Fibroblast of skin of left quadriceps (primary cell): ENCODE results near the gene SDK2.
A peak's percentile ranks its signal among the peaks of the same experiment; 100 is the strongest.
"Not testable (repeated sequence)": the region's sequence is repeated elsewhere in the genome, so short reads cannot be mapped to it uniquely, and the experiment has no call there.

Experiments
- DNase-seq, 2 experiments: peaks; one replicate each; pipeline ENCODE4 v3.0.0-alpha.2; 2013; ENCODE audit warnings: low read depth in 2 of 2

The SDK2 gene

DNA sequence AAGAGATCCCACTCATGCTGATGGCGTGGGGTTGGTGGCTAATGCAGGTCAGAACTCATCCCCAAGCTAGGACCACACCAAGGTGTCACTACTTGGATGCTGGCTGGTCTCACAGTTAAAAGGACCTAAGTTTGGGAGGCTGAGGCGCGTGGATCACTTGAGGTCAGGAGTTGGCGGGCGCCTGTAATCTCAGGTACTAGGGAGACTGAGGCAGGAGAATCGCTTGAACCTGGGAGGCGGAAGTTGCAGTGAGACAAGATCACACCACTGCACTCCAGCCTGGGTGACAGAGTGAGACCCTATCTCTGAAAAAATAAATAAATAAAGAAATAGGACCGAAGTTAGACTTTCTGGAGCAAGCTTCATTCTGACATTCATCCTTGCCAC lies 325.8 kb downstream of the SDK2 start:
- no peak for DNase-seq

DNA sequence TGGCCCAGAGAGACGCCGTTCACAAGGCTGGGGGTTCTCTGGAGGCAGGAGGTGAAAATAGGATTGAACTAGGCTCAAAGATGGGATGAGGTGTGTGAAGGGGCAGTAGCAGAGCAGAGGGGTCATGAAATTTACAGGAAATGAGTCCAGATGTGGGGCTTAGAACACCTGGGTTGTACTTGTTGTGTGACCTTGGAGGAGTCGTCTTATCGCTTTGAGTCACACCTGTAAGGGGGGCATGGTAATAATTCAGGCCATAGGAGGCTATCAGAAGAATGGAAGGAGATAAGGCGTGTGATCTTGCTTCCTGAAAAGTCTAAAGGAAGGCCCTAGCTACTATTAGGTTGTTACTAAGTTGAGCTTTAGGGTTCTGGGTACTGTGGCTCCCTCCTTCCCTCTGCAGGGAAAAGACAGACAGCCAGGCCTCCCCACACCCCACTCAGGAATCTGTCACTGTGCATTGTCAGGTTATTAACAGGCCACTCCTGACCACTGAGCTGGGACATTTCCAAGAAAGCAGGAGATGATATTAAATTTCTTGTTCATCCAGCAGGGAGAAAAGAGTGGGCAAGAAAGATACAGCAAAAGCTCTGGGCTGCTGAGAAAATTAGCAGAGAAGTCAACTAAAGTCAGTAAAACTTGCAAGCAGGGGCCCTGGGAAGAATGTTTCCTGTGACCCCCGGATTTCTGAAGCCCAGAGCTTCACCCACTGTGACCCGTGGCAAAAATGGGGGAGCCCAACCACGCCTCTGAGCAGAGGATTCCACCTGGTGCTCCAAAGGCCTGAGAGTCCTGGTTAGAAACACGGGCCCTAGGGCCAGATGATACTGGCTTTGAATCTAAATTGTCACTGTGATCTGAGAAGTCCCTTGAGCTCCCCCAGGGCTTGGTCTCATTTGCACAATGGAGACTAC lies 326.5 kb downstream of the SDK2 start:
- DNase-seq = no peak

DNA sequence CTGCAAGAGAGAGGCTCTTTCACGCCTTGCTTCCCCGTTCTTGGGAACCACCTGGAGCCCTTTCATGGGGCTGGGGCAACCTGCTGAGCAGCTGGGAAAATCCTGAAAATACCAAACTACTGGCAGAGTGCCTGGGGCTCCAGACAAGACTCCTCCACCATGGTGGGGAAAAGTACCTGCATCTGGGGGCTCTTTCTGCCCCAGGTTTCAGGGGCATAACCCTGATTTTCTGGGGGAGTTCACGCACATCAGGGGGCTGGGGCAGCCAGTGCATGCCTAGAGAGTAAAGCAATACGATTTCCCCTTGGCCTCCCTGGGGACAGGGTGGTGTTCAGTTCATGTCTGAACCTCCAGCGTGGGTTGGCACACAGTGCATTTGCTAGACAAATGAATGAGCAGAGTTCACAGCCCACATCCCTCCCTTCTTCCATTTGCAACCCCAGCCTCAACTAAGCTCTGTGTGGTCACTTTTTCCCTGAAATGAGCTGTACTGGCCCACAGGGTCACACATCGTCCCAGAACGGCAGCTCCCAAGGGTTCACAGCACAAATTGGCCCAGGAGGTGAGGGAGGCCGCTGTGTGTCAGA lies 327.2 kb downstream of the SDK2 start:
- DNase-seq = no peak

DNA sequence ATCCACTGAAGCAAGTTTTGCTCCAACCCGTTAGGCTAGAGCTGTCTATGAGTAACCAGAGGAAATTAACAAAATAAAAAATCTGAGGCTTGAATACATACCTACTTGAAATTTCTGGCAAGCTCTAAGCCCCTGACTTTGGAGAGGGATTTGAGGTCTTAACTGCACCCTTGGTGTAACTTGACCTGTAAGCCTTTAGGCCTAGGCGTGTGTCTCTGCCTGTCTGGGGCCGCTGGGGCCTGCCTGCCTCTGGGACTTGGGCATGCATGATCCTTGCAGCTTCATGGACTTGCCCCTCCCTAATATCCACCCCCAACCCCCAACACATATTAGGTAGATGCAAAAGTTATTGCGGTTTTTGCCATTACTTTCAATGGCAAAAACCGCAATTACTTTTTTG lies 328.8 kb downstream of the SDK2 start:
- DNase-seq = no peak

DNA sequence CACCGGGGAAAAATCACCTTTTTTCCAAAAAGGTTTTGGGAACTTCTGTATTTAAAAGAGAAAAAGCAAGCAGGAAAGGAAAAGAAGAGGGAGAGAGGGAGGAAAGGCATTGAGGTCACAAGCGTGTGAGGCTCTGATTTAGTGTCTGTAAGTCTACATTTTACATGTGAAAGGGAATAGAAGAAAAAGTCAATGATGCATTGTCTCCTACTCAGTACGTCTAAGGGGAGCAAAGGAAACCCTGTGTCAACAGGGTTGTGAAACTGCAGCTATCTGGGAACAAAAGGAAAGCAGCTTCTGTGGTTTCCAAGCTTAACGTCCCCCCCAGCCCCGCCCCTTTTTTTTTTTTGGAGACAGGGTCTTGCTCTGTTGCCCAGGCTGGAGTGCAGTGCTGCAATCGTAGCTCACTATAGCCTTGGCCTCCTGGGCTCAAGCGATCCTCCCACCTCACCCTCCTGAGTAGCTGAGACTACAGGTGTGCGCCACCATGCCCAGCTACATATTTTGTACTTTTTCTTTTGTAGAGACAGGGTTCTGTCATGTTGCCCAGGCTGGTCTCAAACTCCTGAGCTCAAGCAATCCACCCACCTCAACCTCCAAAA lies 330.6 kb downstream of the SDK2 start:
- no peak for DNase-seq

DNA sequence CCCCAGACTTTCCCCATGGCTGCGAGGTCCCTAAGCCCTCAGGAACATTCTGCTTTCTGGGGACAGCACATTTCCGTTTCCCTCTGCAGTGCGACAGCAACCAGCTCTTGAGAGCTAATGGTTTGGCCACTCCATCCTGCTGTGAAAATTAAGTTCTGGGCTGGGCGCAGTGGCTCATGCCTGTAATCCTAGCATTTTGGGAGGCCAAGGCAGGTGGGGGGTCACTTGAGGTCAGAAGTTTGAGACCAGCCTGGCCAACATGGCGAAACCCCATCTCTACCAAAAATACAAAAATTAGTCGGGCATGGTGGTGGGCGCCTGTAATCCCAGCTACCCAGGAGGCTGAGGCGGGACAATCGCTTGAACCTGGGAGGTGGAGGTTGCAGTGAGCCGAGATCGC lies 331.4 kb downstream of the SDK2 start:
- not testable (repeated sequence) for DNase-seq

DNA sequence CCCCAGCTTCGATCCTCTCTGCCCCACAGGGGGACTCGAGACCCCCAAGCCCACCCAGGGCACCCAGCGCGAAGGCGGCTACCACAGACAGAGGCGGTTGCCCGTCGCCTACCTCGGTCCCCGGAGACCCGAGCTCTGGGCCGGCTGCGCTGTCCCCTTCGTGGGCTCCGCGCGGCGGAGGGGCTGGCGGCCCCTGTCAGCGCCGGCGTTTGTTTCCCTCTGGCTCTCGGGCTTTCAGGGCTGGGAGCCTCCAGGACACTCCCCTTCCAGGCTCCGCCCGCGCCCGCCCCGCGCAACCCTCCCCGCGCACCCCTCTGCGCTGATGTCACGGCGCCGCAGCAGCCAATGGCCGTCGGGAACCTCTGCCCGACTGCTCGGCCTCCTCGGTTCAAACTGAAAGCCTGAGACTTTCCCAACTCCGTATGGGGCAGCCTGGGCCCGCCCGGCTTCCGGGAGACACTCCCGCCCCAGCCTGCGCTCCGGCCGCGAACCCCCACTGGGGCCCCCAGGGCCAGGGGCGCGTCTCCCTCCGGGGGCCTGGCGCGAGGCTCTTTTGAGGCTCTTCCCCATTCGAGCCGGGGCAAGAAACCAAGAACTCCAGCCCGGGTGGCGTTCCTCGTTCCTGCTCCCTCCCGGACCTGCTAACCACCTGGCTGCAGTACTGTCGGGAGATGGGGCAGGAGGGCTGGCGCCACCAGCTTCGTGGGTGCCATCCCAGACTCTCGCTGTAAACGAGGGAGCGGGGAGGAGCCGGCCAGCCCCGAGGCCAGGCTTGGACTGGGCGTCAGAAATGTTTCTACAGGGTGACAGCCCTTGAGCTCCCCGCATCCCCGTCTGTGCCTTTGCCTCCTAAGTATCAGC lies 332.2 kb downstream of the SDK2 start, which contains the start of gene CDC42EP4:
CDC42EP4 (minus strand) TSS at position 221 of the 861 bp plus-strand sequence. CDS start 25,501 bp downstream, outside the sequence.
- DNase-seq = peak; percentile 85 to 86

DNA sequence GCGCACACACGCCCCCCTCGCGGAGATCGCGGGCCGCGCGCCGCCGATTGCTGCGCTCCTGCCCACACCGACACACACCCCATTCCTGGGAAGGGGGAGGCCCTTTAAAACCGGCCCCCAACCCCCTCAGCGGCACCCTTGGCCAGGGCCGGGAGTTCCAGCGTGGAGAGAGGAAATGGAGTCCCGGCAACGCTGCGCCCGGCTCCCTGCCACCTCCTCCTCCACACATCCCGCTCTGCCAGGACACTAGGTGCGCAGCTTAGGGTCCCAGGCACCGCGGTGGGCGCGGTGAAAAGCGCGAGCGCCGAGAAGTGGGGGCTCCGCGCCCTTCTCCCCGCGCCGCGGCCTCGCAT lies 332.8 kb downstream of the SDK2 start:
- no peak for DNase-seq

DNA sequence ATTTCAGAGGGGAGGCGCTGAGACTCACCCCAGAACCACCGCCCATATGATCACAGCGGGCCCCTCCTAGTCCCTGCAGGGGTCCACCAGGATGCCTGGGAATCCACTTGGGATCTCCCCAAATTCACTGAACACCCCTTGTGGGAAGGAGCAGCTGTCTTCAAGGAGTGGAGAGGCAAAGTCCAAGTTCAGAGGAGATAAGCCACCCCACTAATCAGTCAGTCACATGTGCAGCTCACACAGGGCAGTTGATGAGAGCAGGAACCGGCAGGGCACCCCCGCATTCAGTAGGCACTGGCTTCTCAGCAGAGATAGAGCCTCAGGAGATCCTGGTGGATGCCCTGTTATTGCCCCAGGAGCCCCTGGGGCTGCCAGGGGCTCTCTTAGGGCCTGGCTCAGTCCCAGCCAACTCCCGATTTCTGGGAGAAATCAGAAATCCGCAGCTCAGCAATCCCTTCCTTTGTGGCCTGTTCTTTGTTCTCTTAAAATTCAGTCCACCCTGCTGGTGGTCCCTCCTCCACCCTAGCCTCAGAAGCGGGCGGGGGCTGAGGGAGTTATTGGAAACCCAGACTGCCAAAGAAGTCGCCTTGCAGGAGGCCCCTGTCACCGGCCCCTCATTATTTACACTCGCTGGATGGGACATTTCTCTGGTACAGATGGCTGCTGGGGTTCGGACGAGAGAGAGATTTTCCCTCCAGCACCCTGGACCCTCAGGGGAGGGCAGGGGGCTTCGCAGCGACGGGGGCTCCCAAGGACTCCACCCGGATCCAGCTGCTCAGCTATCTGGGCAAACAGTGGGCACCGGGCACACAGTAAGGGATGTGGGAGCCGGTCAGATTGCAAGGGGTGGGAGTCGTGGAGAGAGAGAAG lies 334.3 kb downstream of the SDK2 start:
- DNase-seq = no peak

DNA sequence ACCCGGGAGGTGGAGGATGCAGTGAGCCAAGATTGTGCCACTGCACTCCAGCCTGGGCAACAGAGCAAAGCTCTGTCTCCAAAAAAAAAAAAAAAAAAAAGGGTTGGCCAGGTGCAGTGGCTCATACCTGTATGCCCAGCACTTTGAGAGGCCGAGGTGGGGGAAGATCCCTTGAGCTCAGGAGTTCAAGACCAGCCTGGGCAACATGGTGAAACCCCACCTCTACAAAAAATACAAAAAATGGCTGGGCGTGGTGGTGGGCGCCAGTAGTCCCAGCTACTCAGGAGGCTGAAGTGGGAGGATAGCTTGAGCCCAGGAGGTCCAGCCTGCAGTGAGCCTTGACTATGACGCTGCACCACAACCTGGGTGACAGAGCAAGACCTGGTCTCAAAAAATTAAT lies 335.3 kb downstream of the SDK2 start:
- DNase-seq = not testable (repeated sequence)

DNA sequence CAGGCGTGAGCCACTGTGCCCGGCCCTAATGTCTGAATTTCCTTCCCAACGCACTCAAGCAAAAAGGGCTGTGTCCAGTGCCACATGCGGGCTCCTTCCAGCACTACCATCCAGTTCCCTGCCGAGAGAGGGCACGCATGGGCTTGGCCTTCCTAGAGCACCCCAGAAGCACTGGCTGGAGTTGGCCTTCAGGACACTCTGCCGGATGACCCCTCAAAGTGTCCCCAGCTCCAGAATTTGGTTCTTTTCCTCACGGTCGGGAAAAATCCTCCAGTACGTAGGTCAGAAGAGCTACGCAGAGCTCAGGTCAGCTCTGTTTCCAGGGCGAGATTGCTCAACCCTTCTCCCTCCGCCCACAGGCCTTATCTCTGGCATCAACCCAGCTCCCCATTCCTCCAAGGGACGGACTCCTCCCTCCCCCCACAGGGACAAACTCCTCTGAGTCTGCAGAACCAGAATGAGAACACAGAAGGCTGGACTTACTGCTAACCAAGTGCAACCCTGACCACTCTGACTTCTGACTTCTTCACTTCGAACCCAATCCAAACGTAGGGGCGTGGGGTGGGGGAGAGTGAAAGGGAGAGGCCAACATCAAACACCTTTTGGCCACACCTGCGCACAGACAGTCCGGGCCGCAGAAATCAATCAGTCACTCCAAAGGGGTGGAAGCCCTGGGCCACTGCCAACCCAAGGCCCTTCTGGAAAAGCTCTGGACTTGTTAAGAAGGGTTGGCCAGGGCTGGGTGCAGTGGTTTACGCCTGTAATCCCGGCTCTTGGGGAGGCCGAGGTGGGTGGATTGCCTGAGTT lies 336.0 kb downstream of the SDK2 start:
- no peak for DNase-seq

DNA sequence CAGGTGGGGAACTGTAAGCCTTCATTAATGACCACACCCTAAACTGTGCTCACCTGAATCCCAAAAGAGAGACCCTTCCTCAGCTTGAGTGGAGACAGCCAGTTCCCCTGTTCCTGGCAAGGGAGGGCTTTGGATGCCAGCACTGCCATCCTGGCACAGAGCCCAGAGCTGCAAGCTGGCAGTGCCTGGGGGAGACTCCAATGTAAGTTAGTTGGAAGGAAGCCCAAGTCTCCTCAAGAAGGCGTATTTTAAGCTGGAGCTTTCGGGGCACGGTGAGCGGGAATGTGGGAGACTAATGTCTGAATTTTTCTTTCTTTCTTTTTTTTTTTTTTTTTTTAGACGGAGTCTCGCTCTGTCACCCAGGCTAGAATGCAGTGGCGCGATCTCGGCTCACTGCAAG lies 337.1 kb downstream of the SDK2 start:
- DNase-seq = no peak

DNA sequence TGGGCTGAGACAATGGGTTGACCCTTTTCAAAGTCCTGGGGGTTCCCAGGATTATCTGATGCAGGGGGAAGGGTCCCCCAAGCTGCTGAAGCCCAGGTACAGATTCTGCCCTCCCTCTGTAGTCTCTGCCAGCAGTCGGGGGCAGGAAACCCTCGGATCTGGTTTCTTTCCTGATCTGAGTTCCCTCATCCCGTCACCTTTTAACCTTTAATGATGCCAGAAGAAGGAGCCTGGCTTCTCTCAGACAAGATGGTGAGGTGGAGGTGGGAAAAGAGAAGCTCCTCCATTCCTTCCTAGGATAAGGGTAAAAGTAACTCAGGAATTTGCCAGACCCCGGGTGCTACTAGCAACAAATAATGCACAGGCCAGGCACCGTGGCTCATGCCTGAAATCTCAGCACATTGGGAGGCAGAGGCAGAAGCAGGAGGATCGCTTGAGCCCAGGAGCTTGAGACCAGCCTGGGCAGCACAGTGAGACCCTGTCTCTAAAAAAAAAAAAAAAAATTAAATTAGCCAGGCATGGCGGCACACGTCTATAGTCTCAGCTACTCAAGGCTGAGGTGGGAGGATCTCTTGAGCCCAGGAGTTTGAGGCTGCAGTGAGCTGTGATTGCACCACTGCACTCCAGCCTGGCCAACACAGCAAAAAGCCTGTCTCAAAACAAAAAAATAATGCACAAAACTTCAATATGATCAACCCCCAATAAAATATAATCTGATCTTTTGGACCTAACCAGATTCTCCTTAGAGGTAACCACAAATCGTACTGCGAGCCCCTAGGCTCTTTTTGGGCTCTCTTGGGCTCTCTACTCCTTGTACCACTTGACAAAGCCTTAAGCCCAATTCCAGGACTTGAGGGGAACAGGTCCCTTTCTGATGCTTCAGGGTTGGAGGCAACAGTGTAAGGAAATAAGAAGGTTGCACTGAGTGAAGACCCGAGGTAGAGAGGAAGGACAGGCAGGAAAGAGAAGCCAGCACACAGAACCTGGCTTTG lies 338.1 kb downstream of the SDK2 start:
- no peak for DNase-seq

DNA sequence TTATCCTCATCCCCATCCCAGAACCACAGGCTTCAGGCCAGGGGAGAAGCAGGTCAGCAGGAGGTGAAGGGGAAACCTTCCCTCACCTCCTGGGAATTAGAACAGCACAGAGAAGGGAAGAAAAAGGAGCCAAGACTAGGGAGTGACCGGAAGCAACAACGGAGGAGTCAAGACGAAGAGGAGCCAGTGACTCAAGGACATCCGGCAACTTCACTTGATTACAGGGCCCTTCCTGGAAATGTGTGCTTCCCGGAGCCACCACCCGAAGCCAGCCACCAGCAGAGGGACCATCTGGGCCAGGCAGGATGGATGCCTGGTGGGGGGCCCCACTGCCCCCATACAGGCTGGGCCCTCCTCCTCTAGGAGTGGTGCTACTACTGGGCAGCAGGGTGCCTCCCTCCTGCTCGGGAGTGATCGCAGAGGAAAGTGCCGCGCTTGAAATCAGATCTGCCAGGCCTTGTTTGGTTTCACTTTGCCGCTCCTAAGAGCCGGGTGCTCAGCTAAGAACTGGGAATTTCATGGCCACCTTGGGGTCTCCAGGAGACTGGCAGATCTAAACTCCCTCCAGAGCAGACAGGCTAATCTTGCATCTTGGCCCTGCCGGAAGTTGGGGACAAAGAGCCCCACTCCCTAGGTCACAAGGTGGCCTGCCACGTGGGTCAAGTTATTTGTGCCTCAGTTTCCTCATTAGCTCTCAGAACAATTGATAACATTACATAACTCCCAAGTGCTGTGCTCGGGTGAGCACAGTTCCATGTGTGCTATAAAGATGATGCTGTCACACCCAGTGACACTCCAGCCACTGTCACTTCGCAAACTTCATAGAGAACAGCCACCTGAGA lies 339.1 kb downstream of the SDK2 start:
- DNase-seq = no peak

DNA sequence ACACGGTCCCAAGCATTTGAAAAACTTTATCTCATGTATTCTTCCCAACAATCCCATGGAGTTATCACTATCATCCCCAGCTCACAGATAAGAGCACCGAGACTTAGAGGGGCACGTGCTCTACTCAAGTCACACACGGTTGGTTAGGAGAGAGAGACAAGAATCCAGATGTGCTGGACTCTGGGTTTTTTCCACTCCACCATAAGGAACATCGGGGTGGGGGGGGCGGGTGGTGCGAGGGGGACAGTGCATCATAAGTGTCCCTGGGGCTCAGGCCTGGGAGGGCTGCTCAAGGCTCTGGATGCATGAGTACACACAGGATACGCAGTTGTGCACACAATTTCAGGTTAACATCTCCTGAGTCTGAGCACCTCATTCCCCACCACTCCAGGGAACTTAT lies 339.8 kb downstream of the SDK2 start:
- DNase-seq = no peak

DNA sequence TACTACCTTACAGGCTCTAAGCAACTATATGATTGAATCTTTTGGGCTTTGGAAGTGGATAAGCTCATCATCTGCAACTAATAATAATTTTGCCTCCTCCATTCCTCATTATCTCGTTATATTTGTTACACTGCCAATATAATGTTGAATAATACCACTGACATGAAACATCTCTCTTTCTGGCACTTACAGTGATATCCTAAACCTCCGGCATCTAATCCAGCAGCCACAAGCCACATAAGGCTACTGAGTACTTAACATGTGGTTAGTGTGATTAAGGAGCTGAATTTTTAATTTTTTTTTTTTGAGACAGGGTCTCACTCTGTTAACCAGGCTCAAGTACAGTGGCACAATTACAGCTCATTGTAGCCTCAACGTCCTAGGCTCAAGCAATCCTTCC lies 342.1 kb downstream of the SDK2 start:
- peak; percentile 93 to 94 for DNase-seq

DNA sequence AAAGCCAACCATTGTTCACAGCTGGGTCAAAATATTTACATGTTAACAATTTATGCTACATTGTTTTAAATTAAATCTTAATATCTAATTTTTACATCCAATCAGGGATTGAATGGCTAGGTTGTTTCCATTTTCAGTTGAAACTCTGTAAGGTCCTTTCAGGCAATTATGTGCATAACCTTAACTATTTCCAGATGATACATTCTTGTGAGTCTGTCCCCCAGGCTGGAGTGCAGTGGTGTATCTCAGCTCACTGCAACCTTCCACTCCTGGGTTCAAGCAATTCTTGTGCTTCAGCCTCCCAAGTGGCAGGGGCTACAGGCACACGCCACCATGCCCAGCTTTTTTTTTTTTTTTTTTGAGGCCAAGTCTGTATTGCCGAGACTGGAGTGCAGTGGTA lies 342.9 kb downstream of the SDK2 start:
- DNase-seq = no peak

DNA sequence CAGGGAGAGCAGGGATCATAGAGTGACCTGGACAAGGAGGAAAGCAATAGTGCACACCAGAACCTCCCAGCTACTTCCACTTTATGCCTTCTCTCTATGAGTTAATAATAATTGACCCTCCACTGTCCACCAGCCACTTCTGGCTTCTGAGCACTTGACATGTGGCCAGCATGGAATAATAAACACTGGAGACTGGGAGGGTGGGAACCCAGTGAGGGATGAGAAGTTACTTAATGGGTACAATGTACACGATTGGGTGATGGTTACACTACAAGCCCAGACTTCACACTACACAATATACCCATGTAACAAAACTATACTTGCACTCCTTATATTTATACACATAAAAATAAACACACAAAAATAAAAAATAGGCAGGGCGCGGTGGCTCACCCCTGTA lies 343.9 kb downstream of the SDK2 start:
- DNase-seq = no peak
